WTC11 (cell line): ENCODE results near the gene MUC2. TPM values are rescaled to one million over a fixed set of nuclear protein-coding genes. Genes with fewer than 3 reads are reported as not detected.

Experiments
- ATAC-seq: fragments of 200-7000 bp; cut with Tn5 transposase; 2 replicates; pipeline ENCODE4 v1.10.0; 2021; ENCODE audit warnings: mild to moderate bottlenecking, moderate library complexity
- CTCF ChIA-PET: fragments of 300-600 bp; sonication (Branson Sonifier 250); formaldehyde crosslinking; loops from one replicate; lab custom pipeline; 2021; ENCODE audit warnings: antibody characterized with exemption; lab: Charles Lee
- POLR2A ChIA-PET: fragments of 350-600 bp; sonication (Branson Sonifier 250); formaldehyde crosslinking; loops from one replicate; lab custom pipeline; 2021; ENCODE audit warnings: antibody characterized with exemption; lab: Charles Lee
- DNase-seq: peaks from one replicate; pipeline ENCODE4 v3.0.0; 2021; ENCODE audit warnings: low spot score
- H3K27ac Mint-ChIP-seq: 2 replicates; pipeline ENCODE4 v1.8.0; 2021; ENCODE audit warnings: mixed read lengths
- H3K27me3 Mint-ChIP-seq: 2 replicates; pipeline ENCODE4 v1.8.0; 2021; ENCODE audit warnings: low read depth, mild to moderate bottlenecking, moderate library complexity, mixed read lengths
- H3K36me3 Mint-ChIP-seq: 2 replicates; pipeline ENCODE4 v1.8.0; 2021; ENCODE audit warnings: mixed read lengths
- H3K4me1 Mint-ChIP-seq: 2 replicates; pipeline ENCODE4 v1.8.0; 2022; ENCODE audit warnings: mixed read lengths
- H3K4me3 Mint-ChIP-seq: 2 replicates; pipeline ENCODE4 v1.8.0; 2021; ENCODE audit warnings: mild to moderate bottlenecking, moderate library complexity, mixed read lengths
- H3K9me3 Mint-ChIP-seq: 2 replicates; pipeline ENCODE4 v1.8.0; 2021; ENCODE audit warnings: mixed read lengths
- FOXK1 ChIP-seq: sonication (generic); formaldehyde crosslinking; IDR thresholded peaks from 2 replicates; pipeline ENCODE4 v1.8.0; 2022; ENCODE audit warnings: mild to moderate bottlenecking, moderate library complexity, missing genetic modification reagents
- GTF2I ChIP-seq: fragments of 250-450 bp; sonication (Bioruptor Pico); conservative IDR thresholded peaks from 2 replicates; pipeline ENCODE4 v1.4.0; 2021; ENCODE audit warnings: mild to moderate bottlenecking
- JUN ChIP-seq: sonication (generic); formaldehyde crosslinking; IDR thresholded peaks from 2 replicates; pipeline ENCODE4 v1.8.0; 2023; ENCODE audit warnings: mild to moderate bottlenecking, missing genetic modification reagents
- NFATC4 ChIP-seq: fragments of 250-450 bp; sonication (Bioruptor Pico); IDR thresholded peaks from 2 replicates; pipeline ENCODE4 v1.9.0; 2021; ENCODE audit warnings: mild to moderate bottlenecking
- SP1 ChIP-seq: sonication (generic); formaldehyde crosslinking; conservative IDR thresholded peaks from 2 replicates; pipeline ENCODE4 v1.8.1; 2022; ENCODE audit warnings: missing genetic modification reagents
- ZNF281 ChIP-seq: sonication (generic); formaldehyde crosslinking; IDR thresholded peaks from 2 replicates; pipeline ENCODE4 v1.8.0; 2023; ENCODE audit warnings: mild to moderate bottlenecking, missing genetic modification reagents
- ZNF512 ChIP-seq: sonication (generic); formaldehyde crosslinking; IDR thresholded peaks from 2 replicates; pipeline ENCODE4 v1.8.1; 2022; ENCODE audit warnings: missing genetic modification reagents, borderline replicate concordance
- ZNF671 ChIP-seq: fragments of 250-450 bp; sonication (Bioruptor Pico); IDR thresholded peaks from 2 replicates; pipeline ENCODE4 v1.8.0; 2021; ENCODE audit warnings: mild to moderate bottlenecking
- ZSCAN18 ChIP-seq: fragments of 250-450 bp; sonication (Bioruptor Pico); IDR thresholded peaks from 2 replicates; pipeline ENCODE4 v2.1.2; 2022; ENCODE audit warnings: mild to moderate bottlenecking, moderate library complexity
- total RNA-seq: library from RNA; stranded (reverse); gene quantifications from 3 replicates; pipeline ENCODE4 v1.2.3, GENCODE V29; 2021
- TF ChIP-seq, protein P1 (sequence below): sonication (generic); formaldehyde crosslinking; IDR thresholded peaks from 2 replicates; pipeline ENCODE4 v1.8.0; 2023; ENCODE audit warnings: missing genetic modification reagents, mild to moderate bottlenecking, borderline replicate concordance
- TF ChIP-seq, protein P2 (sequence below): fragments of 250-450 bp; sonication (Bioruptor Pico); IDR thresholded peaks from 2 replicates; pipeline ENCODE4 v1.9.0; 2021; ENCODE audit warnings: mild to moderate bottlenecking, borderline replicate concordance
- TF ChIP-seq, protein P3 (sequence below): sonication (generic); formaldehyde crosslinking; IDR thresholded peaks from 2 replicates; pipeline ENCODE4 v1.8.1; 2022; ENCODE audit warnings: low read depth, mild to moderate bottlenecking, moderate library complexity, missing genetic modification reagents, borderline replicate concordance
- TF ChIP-seq, protein P4 (sequence below): sonication (generic); formaldehyde crosslinking; IDR thresholded peaks from 2 replicates; pipeline ENCODE4 v1.8.1; 2023; ENCODE audit warnings: mild to moderate bottlenecking, missing genetic modification reagents, moderate library complexity
- TF ChIP-seq, protein P5 (sequence below): sonication (generic); formaldehyde crosslinking; conservative IDR thresholded peaks from 2 replicates; pipeline ENCODE4 v1.8.1; 2022; ENCODE audit warnings: mild to moderate bottlenecking, missing genetic modification reagents
- TF ChIP-seq, protein P6 (sequence below): fragments of 250-450 bp; sonication (Bioruptor Pico); IDR thresholded peaks from 2 replicates; pipeline ENCODE4 v1.8.0; 2021; ENCODE audit warnings: mild to moderate bottlenecking

Gene MUC2
- total RNA-seq, 1 experiment from 2014 or later, result 0.22 TPM

- TF ChIP-seq, protein P1, sequence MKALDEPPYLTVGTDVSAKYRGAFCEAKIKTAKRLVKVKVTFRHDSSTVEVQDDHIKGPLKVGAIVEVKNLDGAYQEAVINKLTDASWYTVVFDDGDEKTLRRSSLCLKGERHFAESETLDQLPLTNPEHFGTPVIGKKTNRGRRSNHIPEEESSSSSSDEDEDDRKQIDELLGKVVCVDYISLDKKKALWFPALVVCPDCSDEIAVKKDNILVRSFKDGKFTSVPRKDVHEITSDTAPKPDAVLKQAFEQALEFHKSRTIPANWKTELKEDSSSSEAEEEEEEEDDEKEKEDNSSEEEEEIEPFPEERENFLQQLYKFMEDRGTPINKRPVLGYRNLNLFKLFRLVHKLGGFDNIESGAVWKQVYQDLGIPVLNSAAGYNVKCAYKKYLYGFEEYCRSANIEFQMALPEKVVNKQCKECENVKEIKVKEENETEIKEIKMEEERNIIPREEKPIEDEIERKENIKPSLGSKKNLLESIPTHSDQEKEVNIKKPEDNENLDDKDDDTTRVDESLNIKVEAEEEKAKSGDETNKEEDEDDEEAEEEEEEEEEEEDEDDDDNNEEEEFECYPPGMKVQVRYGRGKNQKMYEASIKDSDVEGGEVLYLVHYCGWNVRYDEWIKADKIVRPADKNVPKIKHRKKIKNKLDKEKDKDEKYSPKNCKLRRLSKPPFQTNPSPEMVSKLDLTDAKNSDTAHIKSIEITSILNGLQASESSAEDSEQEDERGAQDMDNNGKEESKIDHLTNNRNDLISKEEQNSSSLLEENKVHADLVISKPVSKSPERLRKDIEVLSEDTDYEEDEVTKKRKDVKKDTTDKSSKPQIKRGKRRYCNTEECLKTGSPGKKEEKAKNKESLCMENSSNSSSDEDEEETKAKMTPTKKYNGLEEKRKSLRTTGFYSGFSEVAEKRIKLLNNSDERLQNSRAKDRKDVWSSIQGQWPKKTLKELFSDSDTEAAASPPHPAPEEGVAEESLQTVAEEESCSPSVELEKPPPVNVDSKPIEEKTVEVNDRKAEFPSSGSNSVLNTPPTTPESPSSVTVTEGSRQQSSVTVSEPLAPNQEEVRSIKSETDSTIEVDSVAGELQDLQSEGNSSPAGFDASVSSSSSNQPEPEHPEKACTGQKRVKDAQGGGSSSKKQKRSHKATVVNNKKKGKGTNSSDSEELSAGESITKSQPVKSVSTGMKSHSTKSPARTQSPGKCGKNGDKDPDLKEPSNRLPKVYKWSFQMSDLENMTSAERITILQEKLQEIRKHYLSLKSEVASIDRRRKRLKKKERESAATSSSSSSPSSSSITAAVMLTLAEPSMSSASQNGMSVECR (CRISPR knock-in tag), result no peak
- TF ChIP-seq GTF2I (CRISPR knock-in tag), result no peak
- TF ChIP-seq, protein P2, sequence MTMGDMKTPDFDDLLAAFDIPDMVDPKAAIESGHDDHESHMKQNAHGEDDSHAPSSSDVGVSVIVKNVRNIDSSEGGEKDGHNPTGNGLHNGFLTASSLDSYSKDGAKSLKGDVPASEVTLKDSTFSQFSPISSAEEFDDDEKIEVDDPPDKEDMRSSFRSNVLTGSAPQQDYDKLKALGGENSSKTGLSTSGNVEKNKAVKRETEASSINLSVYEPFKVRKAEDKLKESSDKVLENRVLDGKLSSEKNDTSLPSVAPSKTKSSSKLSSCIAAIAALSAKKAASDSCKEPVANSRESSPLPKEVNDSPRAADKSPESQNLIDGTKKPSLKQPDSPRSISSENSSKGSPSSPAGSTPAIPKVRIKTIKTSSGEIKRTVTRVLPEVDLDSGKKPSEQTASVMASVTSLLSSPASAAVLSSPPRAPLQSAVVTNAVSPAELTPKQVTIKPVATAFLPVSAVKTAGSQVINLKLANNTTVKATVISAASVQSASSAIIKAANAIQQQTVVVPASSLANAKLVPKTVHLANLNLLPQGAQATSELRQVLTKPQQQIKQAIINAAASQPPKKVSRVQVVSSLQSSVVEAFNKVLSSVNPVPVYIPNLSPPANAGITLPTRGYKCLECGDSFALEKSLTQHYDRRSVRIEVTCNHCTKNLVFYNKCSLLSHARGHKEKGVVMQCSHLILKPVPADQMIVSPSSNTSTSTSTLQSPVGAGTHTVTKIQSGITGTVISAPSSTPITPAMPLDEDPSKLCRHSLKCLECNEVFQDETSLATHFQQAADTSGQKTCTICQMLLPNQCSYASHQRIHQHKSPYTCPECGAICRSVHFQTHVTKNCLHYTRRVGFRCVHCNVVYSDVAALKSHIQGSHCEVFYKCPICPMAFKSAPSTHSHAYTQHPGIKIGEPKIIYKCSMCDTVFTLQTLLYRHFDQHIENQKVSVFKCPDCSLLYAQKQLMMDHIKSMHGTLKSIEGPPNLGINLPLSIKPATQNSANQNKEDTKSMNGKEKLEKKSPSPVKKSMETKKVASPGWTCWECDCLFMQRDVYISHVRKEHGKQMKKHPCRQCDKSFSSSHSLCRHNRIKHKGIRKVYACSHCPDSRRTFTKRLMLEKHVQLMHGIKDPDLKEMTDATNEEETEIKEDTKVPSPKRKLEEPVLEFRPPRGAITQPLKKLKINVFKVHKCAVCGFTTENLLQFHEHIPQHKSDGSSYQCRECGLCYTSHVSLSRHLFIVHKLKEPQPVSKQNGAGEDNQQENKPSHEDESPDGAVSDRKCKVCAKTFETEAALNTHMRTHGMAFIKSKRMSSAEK (CRISPR knock-in tag), result no peak
- TF ChIP-seq, protein P3, sequence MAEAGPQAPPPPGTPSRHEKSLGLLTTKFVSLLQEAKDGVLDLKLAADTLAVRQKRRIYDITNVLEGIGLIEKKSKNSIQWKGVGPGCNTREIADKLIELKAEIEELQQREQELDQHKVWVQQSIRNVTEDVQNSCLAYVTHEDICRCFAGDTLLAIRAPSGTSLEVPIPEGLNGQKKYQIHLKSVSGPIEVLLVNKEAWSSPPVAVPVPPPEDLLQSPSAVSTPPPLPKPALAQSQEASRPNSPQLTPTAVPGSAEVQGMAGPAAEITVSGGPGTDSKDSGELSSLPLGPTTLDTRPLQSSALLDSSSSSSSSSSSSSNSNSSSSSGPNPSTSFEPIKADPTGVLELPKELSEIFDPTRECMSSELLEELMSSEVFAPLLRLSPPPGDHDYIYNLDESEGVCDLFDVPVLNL (CRISPR knock-in tag), result no peak
- TF ChIP-seq, protein P4, sequence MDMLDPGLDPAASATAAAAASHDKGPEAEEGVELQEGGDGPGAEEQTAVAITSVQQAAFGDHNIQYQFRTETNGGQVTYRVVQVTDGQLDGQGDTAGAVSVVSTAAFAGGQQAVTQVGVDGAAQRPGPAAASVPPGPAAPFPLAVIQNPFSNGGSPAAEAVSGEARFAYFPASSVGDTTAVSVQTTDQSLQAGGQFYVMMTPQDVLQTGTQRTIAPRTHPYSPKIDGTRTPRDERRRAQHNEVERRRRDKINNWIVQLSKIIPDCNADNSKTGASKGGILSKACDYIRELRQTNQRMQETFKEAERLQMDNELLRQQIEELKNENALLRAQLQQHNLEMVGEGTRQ (CRISPR knock-in tag), result no peak
- TF ChIP-seq, protein P5, sequence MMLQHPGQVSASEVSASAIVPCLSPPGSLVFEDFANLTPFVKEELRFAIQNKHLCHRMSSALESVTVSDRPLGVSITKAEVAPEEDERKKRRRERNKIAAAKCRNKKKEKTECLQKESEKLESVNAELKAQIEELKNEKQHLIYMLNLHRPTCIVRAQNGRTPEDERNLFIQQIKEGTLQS (CRISPR knock-in tag), result no peak
These were observed 45.0 kb downstream of the MUC2 start (continued) for GRCh38 chr11:1119604-1120146.

DNA sequence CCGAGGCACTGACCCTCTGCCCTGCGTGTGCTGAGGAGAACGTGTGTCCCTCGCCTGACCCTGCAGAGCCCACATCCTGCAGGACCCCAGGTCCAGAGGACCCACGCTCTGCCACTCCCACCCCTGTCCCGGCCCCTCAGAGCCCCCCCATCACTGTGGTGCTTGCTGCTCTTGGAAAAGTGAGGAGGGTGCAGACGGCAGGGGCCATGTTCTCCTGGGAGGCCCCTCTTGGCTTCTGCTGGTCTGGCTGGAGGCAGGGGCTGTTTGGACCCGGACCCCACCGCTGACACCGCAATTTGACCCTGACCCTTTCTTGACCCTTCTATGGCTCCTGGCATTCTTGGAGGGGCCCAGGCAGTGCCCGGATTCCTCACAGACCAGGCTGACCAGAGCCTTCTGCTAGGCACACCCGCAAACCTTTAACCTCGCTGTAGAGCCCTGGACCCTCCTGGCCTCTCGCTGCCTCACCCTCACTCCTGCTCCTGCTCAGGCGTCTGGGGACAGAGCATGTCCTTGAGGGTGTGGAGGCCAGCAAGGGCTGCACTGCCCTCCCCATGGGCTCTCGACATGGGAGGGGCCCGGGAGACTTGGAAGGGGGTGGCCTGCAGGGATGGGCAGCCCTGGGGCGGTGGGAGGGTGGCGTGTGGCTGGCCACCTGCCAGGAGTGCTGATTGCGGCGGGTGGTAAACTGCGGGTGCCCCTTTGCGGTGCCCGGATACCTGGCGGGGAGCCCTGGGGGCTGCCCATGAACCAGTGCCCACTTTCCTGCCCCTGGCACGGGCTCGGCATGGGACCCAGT is 46.1 kb downstream of the MUC2 start:
- POLR2A ChIA-PET, result no interaction called here
- H3K27ac Mint-ChIP-seq, result no peak overlapping the region
- ATAC-seq, result no peak
- TF ChIP-seq JUN (CRISPR knock-in tag) (no peak), NFATC4 (CRISPR knock-in tag) (no peak), ZNF281 (no peak), SP1 (no peak), ZNF671 (CRISPR knock-in tag) (no peak), ZSCAN18 (CRISPR knock-in tag) (no peak), FOXK1 (CRISPR knock-in tag) (no peak), ZNF512 (no peak)
- TF ChIP-seq, protein P6, sequence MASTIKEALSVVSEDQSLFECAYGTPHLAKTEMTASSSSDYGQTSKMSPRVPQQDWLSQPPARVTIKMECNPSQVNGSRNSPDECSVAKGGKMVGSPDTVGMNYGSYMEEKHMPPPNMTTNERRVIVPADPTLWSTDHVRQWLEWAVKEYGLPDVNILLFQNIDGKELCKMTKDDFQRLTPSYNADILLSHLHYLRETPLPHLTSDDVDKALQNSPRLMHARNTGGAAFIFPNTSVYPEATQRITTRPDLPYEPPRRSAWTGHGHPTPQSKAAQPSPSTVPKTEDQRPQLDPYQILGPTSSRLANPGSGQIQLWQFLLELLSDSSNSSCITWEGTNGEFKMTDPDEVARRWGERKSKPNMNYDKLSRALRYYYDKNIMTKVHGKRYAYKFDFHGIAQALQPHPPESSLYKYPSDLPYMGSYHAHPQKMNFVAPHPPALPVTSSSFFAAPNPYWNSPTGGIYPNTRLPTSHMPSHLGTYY, result no peak

More for the DNA sequence above, 46.1 kb downstream of the MUC2 start:
- no peaks in the 10 kb centered on the region for H3K36me3 Mint-ChIP-seq
- DNase-seq, result peak; percentile 7
- CTCF ChIA-PET, result no interaction called here
- peaks cover 16% of the 10 kb centered on the region for H3K9me3 Mint-ChIP-seq
- H3K4me1 Mint-ChIP-seq, result no peaks in the 10 kb centered on the region
- H3K27me3 Mint-ChIP-seq, result peaks cover 5% of the 10 kb centered on the region
- no peak overlapping the region for H3K4me3 Mint-ChIP-seq
